Large intestine (tissue), 3 donors: ENCODE results near the gene CREB3L2. TPM values are rescaled to one million over a fixed set of nuclear protein-coding genes. Genes with fewer than 3 reads are reported as not detected.
A peak's percentile ranks its signal among the peaks of the same experiment; 100 is the strongest.

Source experiments
- DNase-seq, 2 donors: peaks; one replicate each; pipeline versions ENCODE4 v3.0.0 to v3.0.0-alpha.2; 2013
- H3K27ac ChIP-seq: one replicate; pipeline ENCODE4 v1.5.1; 2013; ENCODE audit warnings: low read length
- H3K27me3 ChIP-seq: 2 replicates; pipeline ENCODE4 v1.6.1; 2013; ENCODE audit warnings: low read length; ENCODE audit not compliant: control insufficient read depth, insufficient read depth
- H3K36me3 ChIP-seq: 2 replicates; pipeline ENCODE4 v1.6.1; 2013; ENCODE audit warnings: low read length; ENCODE audit not compliant: control insufficient read depth, insufficient read depth
- H3K4me1 ChIP-seq: one replicate; pipeline ENCODE4 v1.6.1; 2013; ENCODE audit warnings: low read length; ENCODE audit not compliant: control insufficient read depth, insufficient read depth
- H3K4me3 ChIP-seq: one replicate; pipeline ENCODE4 v1.5.1; 2013; ENCODE audit warnings: low read length
- H3K9me3 ChIP-seq: one replicate; pipeline ENCODE4 v1.6.1; 2013; ENCODE audit warnings: mild to moderate bottlenecking, low read depth, low read length, moderate library complexity; ENCODE audit not compliant: control insufficient read depth
- WGBS: methylation state at CpG from one replicate; pipeline ENCODE4 v1.1.5; 2013; ENCODE audit warnings: low lambda C conversion rate; ENCODE audit not compliant: insufficient coverage; 5-methylcytosine and 5-hydroxymethylcytosine counted together
- polyA plus RNA-seq: library from polyadenylated mRNA; unstranded; fragments of 120-200 nt; gene quantifications from one replicate; pipeline ENCODE4 v1.2.1, GENCODE V29; 2013

CREB3L2 gene
- polyA plus RNA-seq, 1 donor: 49.3 TPM

- H3K4me3 ChIP-seq: no peak overlapping the region
- no peaks in the 10 kb centered on the region for H3K27me3 ChIP-seq
- peaks cover 48% of the 10 kb centered on the region for H3K4me1 ChIP-seq
- peaks cover 15% of the 10 kb centered on the region for H3K36me3 ChIP-seq
- no CpG with 5 or more reads among the region's 2 CpGs for WGBS
- no peaks in the 10 kb centered on the region for H3K9me3 ChIP-seq
- peak overlapping the region; percentile 95 for H3K27ac ChIP-seq
- DNase-seq: peak in 1 of 2 donors; percentile 34
Measured at GRCh38 chr7:137954614-137955013, 47.3 kb downstream of the CREB3L2 start.

DNA sequence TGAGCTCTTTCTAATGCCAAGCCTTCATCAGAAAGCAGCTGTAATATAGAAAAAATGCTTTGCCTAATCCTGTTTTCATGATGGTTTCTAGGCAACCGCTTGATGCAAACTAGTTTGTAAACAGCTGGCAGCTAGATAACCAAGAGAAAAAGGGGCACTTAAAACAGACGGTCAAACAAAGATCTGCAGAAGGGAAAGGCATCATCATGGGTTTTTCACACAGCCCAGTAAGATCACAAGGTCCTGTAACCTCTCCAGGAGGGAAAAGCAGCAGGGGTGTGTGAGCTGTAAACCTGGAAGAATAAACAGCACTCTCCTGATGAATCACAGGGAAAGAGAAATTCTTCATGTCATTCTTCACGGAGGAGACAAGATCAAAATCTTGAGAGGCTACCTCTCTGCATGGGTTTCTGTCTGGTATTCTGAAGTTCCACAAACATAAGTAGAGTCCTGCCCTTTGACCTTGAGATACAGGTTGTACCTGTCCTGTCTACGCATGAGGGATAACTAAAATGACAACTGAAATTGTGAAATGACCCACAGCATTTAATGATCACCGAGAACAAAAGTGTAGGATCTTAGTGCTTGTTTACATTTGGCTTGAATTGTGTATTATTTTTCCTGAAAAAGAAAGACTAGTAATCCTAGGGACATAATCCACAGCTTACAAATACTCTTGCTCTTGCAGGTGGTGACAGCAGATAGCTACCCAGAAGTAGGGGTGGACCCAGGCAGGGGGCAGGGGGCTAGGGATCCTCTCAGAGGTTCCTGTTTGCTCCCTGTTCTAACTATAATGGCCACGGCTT, 48.0 kb downstream of the CREB3L2 start:
- no peaks in the 10 kb centered on the region for H3K9me3 ChIP-seq
- H3K36me3 ChIP-seq: peaks cover 11% of the 10 kb centered on the region
- peak overlapping the region; percentile 95 for H3K27ac ChIP-seq
- peaks cover 54% of the 10 kb centered on the region for H3K4me1 ChIP-seq
- WGBS: no CpG with 5 or more reads among the region's 6 CpGs
- no peak overlapping the region for H3K4me3 ChIP-seq
- no peaks in the 10 kb centered on the region for H3K27me3 ChIP-seq
- peak; percentile 71 to 89 for DNase-seq

GRCh38 chr7:137953043-137953664, 48.7 kb downstream of the CREB3L2 start:
- Histone ChIP-seq H3K36me3 (peaks cover 5% of the 10 kb centered on the region), H3K4me1 (peaks cover 58% of the 10 kb centered on the region), H3K27me3 (no peaks in the 10 kb centered on the region), H3K27ac (peak overlapping the region; percentile 95), H3K9me3 (no peaks in the 10 kb centered on the region), H3K4me3 (no peak overlapping the region)
- WGBS: no CpG with 5 or more reads among the region's 8 CpGs
- DNase-seq: peak in 1 of 2 donors; percentile 60

- Histone ChIP-seq H3K27ac (peak overlapping the region; percentile 95), H3K4me1 (peaks cover 66% of the 10 kb centered on the region), H3K36me3 (no peaks in the 10 kb centered on the region), H3K9me3 (no peaks in the 10 kb centered on the region), H3K27me3 (no peaks in the 10 kb centered on the region), H3K4me3 (no peak overlapping the region)
- peak; percentile 55 to 82 for DNase-seq
- WGBS: no CpG with 5 or more reads among the region's 2 CpGs
Measured at GRCh38 chr7:137952426-137952805, 49.5 kb downstream of the CREB3L2 start.

DNA sequence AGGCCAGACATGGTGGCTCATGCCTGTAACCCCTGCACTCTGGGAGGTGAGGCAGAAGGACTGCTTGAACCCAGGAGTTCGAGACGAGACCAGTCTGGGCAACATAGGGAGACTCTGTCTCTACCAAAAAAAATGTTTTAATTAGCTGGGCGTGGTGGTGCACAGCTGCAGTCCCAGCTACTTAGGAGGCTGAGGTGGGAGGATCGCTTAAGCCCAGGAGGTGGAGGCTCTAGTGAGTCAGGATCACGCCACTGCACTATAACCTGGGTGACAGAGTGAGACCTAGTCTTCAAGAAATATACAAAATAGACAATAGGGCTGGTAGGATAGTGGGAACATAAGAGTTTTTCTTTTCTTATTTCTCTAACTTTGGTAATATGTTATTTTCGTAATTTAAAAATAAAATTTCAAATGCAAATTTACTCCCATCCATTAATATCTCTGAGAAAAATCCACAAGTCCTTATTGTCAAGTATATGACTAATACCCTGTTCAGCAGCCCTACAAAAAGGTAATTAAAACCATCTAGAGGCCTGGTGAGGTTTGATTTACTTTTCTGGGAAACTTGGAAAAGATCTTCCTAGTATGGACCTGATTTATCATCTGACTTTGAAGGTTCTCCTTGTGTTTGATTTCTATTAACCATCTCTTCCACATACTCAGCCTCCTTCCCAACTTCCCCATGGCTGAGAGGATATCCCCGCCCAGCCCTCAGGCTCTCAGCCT, 50.0 kb downstream of the CREB3L2 start:
- no peaks in the 10 kb centered on the region for H3K9me3 ChIP-seq
- H3K4me3 ChIP-seq: no peak overlapping the region
- H3K36me3 ChIP-seq: no peaks in the 10 kb centered on the region
- peak overlapping the region; percentile 95 for H3K27ac ChIP-seq
- peaks cover 71% of the 10 kb centered on the region for H3K4me1 ChIP-seq
- no peaks in the 10 kb centered on the region for H3K27me3 ChIP-seq
- no CpG with 5 or more reads among the region's 7 CpGs for WGBS
- DNase-seq: no peak

GRCh38 chr7:137950967-137951366, 50.9 kb downstream of the CREB3L2 start:
- peak overlapping the region; percentile 95 for H3K27ac ChIP-seq
- peak; percentile 66 to 84 for DNase-seq
- peaks cover 75% of the 10 kb centered on the region for H3K4me1 ChIP-seq

GRCh38 chr7:137950263-137950621, 51.6 kb downstream of the CREB3L2 start:
- H3K4me1 ChIP-seq: peaks cover 77% of the 10 kb centered on the region
- WGBS: no CpG with 5 or more reads among the region's 4 CpGs

More at GRCh38 chr7:137950967-137951366, 50.9 kb downstream of the CREB3L2 start:
- Histone ChIP-seq H3K9me3 (no peaks in the 10 kb centered on the region), H3K4me3 (no peak overlapping the region), H3K27me3 (no peaks in the 10 kb centered on the region), H3K36me3 (no peaks in the 10 kb centered on the region)
- WGBS: no CpG with 5 or more reads among the region's 7 CpGs

GRCh38 chr7:137949416-137950262, 52.2 kb downstream of the CREB3L2 start:
- Histone ChIP-seq H3K36me3 (no peaks in the 10 kb centered on the region), H3K4me3 (no peak overlapping the region), H3K27me3 (no peaks in the 10 kb centered on the region), H3K27ac (peak overlapping the region; percentile 95), H3K4me1 (peaks cover 77% of the 10 kb centered on the region), H3K9me3 (no peaks in the 10 kb centered on the region)
- DNase-seq: peak in 1 of 2 donors; percentile 61
- 40% methylated on average over 1 of the region's 6 CpGs for WGBS

More at GRCh38 chr7:137950263-137950621, 51.6 kb downstream of the CREB3L2 start:
- no peaks in the 10 kb centered on the region for H3K36me3 ChIP-seq
- H3K27ac ChIP-seq: peak overlapping the region; percentile 95
- DNase-seq: peak in 1 of 2 donors; percentile 30
- no peaks in the 10 kb centered on the region for H3K9me3 ChIP-seq
- H3K27me3 ChIP-seq: no peaks in the 10 kb centered on the region
- H3K4me3 ChIP-seq: no peak overlapping the region

DNA sequence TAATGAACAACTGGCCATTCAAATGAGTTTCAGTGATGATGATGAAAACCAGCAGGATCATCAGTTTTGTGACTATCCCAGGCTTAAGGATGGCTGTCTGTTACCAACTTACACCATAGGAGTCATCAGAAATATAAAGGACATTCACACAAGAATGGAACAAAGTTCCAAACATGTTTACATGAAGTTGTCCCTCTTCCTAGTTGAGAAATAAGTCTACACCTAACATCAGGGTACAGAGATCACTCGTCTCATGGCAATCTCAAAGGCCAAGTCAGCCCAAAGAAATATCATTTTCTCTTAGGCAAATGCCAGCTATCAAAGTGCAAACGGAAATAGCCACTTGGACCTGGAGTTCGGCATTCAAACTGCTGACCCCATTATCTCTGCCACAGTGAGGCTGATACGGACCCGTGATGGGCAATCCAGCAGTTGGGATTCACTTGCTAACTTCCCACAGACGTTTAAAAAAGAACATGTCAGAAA, 53.0 kb downstream of the CREB3L2 start:
- peaks cover 73% of the 10 kb centered on the region for H3K4me1 ChIP-seq
- H3K4me3 ChIP-seq: no peak overlapping the region
- no CpG with 5 or more reads among the region's 6 CpGs for WGBS
- peak; percentile 93 to 97 for DNase-seq
- no peaks in the 10 kb centered on the region for H3K9me3 ChIP-seq
- H3K27ac ChIP-seq: peak overlapping the region; percentile 95
- no peaks in the 10 kb centered on the region for H3K36me3 ChIP-seq
- H3K27me3 ChIP-seq: no peaks in the 10 kb centered on the region
